HG02970 (cell line): ENCODE data around the gene RIPPLY1.

Experiments
- ATAC-seq: cut with Tn5 transposase; IDR thresholded peaks from one replicate; pipeline ENCODE4 v1.9.1; 2021; ENCODE audit warnings: mild to moderate bottlenecking, moderate library complexity, moderate number of reproducible peaks; ENCODE audit not compliant: unreplicated experiment, low FRiP score

RIPPLY1 gene

GRCh38 chrX:106862972-106863688, 40.0 kb downstream of the RIPPLY1 start:
- ATAC-seq, result no peak
